H1 (cell line): ENCODE data around the gene PGBD5.
"Not testable (repeated sequence)": the region's sequence is repeated elsewhere in the genome, so short reads cannot be mapped to it uniquely, and the experiment has no call there.

Experiments used
- ASH2L ChIP-seq: fragments of 200-600, 300-600 bp; sonication (generic); IDR thresholded peaks from one replicate; pipeline ENCODE4 v1.7.1; 2017; ENCODE audit warnings: low read length
- CBX8 ChIP-seq: fragments of 300-800, 300-1000 bp; sonication (generic); IDR thresholded peaks from 2 replicates; pipeline ENCODE4 v1.7.1; 2016; ENCODE audit warnings: low read depth, low read length, borderline replicate concordance
- CHD2 ChIP-seq: IDR thresholded peaks from 2 replicates; pipeline ENCODE4 v1.6.1; 2012; ENCODE audit warnings: low read length, improper control_type of control experiment
- CTCF ChIP-seq, 3 experiments: IDR thresholded peaks; 1 replicate in 2 of 3; 2 replicates in 1 of 3; pipeline versions ENCODE4 v1.5.1 to v1.6.1; 2011; ENCODE audit warnings: low read length in 3 of 3, mild to moderate bottlenecking in 3 of 3, inconsistent platforms in 2 of 3, low read depth in 1 of 3, moderate library complexity in 1 of 3; ENCODE audit not compliant: insufficient read depth in 1 of 3; ENCODE audit errors: control extremely low read depth in 1 of 3
- EZH2 ChIP-seq: fragments of 200-600 bp; sonication (generic); IDR thresholded peaks from 2 replicates; pipeline ENCODE4 v1.7.1; 2012; ENCODE audit warnings: low read depth, mild to moderate bottlenecking, moderate library complexity, low read length, inconsistent platforms; ENCODE audit not compliant: severe bottlenecking
- GABPA ChIP-seq: IDR thresholded peaks from 2 replicates; pipeline ENCODE4 v1.6.1; 2011; ENCODE audit warnings: mild to moderate bottlenecking, low read length, moderate library complexity, borderline replicate concordance; ENCODE audit not compliant: insufficient read depth
- POLR2A ChIP-seq, 2 experiments: IDR thresholded peaks; 1 replicate in 1 of 2; 2 replicates in 1 of 2; pipeline ENCODE4 v1.6.1; 2011; ENCODE audit warnings: low read depth in 2 of 2, low read length in 2 of 2, mild to moderate bottlenecking in 2 of 2; ENCODE audit errors: control extremely low read depth in 1 of 2
- POLR2AphosphoS5 ChIP-seq: IDR thresholded peaks from 2 replicates; pipeline ENCODE4 v1.6.1; 2011; ENCODE audit warnings: low read depth, low read length
- RFX5 ChIP-seq: IDR thresholded peaks from 2 replicates; pipeline ENCODE4 v1.6.1; 2011; ENCODE audit warnings: low read depth, low read length, improper control_type of control experiment, borderline replicate concordance
- SAP30 ChIP-seq: fragments of 300-600 bp; sonication (generic); IDR thresholded peaks from 2 replicates; pipeline ENCODE4 v1.7.1; 2012; ENCODE audit warnings: low read length, moderate library complexity, mild to moderate bottlenecking, inconsistent platforms; ENCODE audit not compliant: insufficient read depth, insufficient replicate concordance
- SIN3A ChIP-seq, 2 experiments: IDR thresholded peaks in 1 of 2; conservative IDR thresholded peaks in 1 of 2; 2 replicates each; pipeline ENCODE4 v1.6.1; 2011 to 2012; ENCODE audit warnings: low read length in 2 of 2, improper control_type of control experiment in 1 of 2, low read depth in 1 of 2, mild to moderate bottlenecking in 1 of 2
- TAF1 ChIP-seq: IDR thresholded peaks from 2 replicates; pipeline ENCODE4 v1.6.1; 2011; ENCODE audit warnings: mild to moderate bottlenecking, low read depth, low read length
- TBP ChIP-seq: IDR thresholded peaks from 2 replicates; pipeline ENCODE4 v1.6.1; 2011; ENCODE audit warnings: low read depth, low read length, improper control_type of control experiment
- ZNF274 ChIP-seq: IDR thresholded peaks from 2 replicates; pipeline ENCODE4 v1.7.0; 2012; ENCODE audit warnings: low read length, borderline replicate concordance; ENCODE audit errors: extremely low read depth

DNA sequence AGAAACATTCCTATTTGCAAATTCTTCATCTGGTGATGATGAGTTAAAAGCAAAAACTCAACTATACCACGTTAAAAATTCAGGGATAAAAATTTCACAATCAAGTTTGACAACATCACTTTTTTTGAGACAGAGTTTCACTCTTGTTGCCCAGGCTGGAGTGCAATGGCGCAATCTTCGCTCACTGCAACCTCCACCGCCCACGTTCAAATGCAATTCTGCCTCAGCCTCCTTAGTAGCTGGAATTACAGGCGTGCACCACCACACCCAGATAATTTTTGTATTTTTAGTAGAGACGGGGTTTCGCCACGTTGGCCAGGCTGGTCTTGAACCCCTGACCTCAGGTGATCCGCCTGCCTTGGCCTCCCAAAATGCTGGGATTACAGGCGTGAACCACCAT is 19.4 kb downstream of the PGBD5 start:
- not testable (repeated sequence) for TF ChIP-seq ZNF274; EZH2; CTCF (IDR thresholded peaks at IDR 0.05; ENCODE audit: control extremely low read depth in 1 of 3, insufficient read depth in 1 of 3, low read depth in 1 of 3, low read length in 3 of 3); POLR2A (IDR thresholded peaks at IDR 0.05; ENCODE audit: control extremely low read depth in 1 of 2, low read depth in 2 of 2, low read length in 2 of 2); CBX8; POLR2AphosphoS5; CHD2; SIN3A (conservative IDR thresholded peaks at IDR 0.05 in 1 of 2, IDR thresholded peaks at IDR 0.05 in 1 of 2; ENCODE audit: low read depth in 1 of 2, low read length in 2 of 2); ASH2L; SAP30; GABPA; TBP; TAF1; RFX5
